NAMALWA (cell line): ENCODE measurements around the gene GRM7.

Source experiments
- DNase-seq: peaks from one replicate; pipeline ENCODE4 v3.0.0-alpha.2; 2015; ENCODE audit warnings: low spot score

GRM7 gene

DNA sequence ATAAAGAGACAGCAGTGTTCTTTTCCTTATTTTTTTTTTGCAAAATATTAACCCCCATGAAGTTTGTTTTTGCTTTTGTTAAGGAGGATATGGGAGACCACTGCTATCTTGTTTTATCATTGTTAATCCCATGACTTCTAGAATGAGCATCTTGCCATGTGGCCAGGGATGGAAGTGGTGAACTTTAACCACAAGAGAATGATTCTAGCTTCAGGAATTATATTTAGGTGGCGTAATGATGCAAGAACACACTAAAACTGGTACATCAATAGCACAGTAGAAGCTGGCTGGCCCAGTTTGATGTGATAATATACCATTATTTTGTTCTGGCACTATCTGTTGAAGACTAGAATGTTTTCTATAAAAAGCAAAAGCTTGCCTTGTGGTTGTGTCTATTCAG lies 720.9 kb downstream of the GRM7 start:
- no peak for DNase-seq

DNA sequence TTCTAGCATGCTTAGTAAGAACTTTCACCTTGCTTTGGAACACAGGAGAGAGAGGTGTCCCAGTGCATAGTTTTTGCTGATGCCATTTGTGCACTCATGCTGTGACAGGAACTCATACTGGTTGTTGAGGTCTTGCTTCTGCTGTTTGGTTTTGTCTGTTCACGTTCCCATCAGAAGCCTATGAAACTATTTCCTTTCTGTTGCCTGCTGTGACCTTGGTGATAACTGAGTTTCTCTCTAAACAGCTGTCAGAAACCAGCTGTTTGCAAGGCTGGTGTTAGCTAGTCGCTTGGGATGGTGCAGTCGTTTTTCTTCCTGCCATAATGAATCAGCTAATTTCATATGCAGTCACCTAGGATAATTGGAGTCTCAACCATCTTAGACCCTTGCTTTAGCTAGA lies 724.1 kb downstream of the GRM7 start:
- no peak for DNase-seq

DNA sequence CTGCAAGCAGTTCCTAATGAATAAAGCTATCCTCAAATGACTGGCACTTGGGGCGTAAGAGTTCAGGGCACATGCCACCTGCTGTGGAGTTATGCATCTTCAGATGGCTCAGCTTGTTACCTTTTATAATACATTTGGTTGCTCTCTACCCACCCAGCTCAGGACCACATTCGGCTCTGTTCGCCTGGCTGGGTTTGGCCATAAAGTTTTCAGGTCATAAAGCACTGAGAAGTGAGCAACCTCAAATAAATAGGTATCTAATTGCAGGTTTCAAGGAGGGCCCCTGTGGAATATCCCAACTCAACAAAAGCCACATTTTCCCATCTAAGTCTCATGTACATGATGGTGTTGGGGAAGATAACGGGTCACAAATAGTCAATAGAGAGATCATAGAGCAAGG lies 727.3 kb downstream of the GRM7 start:
- DNase-seq = no peak

DNA sequence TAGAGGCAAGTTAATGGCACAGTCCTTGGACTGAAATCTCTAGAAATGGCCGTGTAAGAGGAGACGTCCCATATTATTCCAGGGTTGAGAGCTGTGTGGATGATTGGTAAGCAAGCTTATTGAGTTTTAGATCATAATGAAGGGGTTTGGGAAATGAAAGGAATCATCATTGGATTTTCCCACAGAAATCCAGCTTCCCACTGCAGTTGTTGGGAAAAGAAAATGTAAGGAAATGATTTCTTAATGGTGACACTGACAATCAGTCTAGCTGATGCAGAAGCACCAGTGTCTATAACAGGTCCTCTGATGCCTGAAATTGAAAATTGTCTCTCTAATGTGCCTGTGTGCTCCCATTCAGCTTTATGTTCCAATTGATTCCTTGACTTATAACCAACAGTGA lies 728.6 kb downstream of the GRM7 start:
- no peak for DNase-seq

DNA sequence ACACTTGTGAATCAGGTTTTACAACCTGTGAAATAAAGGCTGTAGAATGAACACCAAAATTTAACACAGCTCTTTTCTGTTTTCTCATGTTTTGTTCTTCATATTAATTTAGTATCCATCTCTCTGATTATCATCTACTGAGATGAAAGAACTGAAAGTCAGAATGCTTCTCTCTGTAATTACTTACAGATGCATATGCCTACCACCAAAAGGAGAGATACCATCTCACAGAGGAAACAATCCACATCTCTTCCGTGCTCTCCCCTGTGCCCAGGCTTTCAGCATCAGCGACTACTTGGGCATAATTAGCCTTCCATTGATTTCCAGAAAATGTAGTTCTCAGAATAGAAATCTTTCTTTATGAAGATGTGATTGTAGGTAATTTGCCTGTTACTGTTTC lies 741.4 kb downstream of the GRM7 start:
- DNase-seq = no peak

DNA sequence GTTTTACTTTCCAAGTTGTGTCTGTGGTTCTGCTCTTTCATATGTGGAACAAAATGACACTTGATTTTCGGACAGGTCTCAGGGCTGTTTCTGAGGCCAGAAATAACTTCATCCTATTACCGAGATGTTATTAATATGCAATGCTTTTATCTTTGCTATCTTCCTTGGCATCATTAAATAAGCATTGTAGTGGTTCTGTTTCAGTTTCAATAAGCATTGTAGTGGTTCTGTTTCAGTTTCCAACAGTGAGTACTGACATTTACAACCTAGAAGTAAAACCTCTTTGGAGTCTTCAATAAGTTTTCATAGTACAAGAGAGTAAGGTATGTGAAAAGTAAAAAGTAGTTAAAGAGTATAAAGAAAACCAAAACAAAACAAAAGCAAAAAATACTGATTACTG lies 746.2 kb downstream of the GRM7 start:
- DNase-seq = no peak

DNA sequence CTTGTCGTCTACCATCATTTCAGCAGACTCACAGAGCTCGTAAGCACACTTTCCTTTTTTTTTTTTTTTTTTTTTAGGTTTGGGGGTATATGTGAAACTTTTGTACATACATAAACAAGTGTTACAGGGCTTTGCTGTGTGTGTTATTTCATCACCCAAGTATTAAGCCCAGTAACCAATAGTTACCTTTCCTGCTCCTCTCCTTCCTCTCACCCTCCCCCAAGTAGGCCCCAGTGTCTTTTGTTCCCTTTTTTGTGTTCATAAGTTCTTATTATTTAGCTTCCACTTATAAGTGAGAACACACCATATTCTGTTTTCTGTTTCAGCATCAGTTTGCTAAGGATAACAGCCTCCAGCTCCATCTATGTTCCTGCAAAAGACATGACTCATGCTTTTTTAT lies 746.8 kb downstream of the GRM7 start:
- DNase-seq = no peak

DNA sequence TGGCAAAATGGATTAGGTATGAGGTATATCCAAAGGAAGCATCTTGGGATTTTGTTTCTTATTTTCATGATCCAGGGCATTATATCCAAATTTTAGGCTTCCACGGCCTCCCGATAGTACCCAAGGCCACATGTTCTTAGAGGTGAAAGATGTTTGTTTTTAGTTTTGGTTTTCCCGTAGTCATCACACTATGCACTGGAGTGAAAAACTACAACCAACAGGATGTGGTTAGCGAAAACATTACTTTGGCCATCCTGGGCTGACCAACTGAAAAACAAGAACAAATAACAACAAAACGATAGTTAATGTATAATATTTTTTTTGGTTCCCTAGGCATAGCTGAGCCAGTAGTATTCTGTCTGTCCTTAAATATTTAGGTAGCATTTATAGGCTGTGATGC lies 749.7 kb downstream of the GRM7 start:
- DNase-seq = no peak

DNA sequence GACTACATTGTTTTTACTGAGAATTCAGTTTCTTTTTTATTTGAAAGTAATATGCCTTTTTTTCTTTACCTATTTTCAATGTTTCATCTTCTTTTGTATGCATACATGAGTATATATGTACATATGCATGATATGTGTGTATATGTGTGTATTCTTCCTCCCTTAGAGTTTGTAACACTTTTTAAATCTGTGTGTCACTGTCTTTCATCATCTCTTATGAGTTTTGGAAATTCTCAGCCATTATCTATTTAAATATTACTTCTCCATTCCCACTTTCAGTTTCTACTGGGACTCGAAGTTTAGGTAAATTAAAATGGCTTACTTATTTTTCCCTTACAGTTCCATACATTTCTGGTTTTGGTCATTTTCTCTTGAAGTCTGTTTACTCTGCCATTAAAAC lies 754.1 kb downstream of the GRM7 start:
- DNase-seq = no peak

DNA sequence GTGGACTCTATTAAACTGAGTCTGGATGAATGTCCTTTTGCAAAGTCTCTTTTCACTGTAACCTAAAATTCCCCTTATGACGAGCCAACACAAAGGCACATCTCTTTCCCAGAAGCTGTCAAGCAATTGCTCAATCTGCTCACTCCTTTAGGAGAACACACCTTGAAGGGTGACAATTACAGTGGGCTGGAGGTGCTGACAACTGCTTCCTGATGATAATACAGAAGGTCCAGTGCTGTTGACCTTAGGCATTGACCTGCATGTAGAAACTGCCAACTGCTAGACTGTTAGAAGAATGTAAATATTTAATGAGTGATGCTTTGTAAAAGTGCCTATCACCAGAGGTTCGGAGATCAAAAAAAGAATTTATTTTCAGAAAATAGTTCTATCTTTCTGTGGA lies 757.7 kb downstream of the GRM7 start:
- DNase-seq = no peak

DNA sequence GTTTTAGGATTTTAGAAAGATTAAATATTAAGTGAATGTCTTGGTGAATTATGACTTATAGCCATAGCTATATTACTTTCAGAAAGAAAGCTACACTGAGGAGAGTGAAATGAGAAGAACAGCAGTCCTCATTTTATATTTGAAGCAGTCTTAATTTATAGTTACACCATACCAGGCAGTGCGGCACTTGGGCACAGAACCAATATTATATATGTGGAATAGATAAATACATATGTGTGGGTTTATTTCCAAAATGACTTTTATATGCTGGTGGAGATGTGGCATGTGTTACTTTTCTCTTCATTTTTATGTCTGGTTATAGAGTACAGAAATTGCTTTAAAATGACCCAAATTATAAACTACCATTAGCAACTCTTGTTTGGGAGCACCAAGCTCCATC lies 759.5 kb downstream of the GRM7 start:
- no peak for DNase-seq

DNA sequence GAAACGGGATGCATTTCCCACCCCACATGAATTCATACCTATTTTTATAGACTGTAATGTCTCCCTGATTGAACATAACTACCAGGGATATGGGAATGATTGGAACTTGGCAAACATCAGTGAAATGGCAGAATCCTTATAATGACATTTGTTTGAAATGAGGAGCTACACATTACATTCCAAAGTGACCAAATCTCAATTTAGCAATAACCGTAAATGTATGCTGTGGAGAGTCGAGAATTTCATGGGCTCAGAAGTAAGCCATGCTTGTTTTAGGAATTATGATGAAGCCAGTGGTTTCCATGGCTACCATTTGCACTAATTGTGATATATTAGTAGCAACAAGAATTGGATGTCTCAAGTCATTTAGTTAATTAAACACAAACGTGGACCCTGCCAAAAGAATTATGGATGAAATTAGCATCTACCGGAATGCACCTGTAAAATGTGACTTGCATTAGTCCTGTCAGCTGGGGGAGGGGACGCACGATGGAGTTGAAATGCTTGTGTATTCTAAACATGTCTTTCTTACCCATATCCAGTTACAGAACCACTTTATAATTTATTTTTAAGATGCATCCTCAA lies 760.2 kb downstream of the GRM7 start:
- DNase-seq = no peak

DNA sequence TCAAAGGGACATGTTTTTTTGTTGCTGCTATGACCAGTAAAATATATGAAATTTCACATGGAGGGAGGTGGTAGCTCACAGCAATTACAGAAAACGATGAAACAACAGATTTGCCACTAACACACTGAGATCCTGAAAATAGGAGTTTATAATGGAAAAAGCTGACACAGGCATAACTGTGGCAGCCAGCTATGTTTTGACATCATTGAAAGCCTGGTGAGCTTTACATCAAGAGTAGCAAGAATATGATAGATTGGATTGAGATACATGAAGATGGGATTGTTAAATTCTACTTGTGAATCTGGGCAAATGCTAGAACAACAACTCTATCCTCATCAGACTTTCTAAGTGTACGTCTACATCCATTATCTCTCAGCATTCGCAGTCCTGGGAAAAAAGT lies 760.7 kb downstream of the GRM7 start:
- DNase-seq = no peak

DNA sequence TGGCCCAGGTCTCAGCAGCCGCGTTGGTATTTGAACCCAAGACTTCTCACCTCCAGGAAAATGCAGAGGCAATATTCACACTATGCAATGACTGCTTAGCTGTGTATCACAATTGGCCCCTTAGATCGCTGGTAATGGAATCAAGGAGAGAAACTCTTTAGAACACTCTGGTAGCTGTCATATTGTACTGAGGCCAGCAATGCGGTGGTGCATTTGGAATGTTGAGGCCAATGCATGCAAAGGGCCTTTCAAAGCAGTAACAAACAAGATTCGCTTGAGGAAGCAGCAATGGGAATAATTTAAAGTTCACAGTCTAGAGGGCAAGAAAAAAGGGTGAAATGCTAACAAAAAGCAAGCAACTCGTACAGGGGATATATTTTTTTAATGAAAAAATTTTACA lies 764.1 kb downstream of the GRM7 start:
- no peak for DNase-seq

DNA sequence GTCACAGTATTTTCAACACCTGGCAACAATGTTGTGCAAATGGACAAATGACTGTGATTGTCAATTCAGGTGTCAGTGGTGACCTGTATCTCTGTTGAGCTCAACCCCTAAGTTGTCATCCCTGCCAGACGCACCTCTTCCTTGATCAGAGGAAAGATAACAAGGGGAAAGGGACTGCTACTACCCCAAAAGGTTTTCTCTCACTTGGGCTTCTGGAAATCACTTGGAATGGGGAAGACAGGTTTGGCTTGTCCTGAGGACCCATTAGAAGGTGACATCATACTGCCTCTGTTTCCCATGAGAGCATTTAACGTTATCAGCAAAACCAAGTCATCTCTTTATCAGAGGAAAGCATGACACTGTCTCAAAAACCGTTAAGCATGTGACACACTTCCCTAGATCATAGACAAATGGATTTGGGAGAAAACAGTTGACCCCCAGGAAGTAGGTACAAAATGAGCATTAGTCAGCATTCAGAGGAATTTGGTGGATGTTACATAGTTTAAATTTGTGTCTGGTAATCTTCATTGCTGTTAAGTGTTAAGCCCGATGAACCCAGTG lies 769.5 kb downstream of the GRM7 start:
- no peak for DNase-seq

DNA sequence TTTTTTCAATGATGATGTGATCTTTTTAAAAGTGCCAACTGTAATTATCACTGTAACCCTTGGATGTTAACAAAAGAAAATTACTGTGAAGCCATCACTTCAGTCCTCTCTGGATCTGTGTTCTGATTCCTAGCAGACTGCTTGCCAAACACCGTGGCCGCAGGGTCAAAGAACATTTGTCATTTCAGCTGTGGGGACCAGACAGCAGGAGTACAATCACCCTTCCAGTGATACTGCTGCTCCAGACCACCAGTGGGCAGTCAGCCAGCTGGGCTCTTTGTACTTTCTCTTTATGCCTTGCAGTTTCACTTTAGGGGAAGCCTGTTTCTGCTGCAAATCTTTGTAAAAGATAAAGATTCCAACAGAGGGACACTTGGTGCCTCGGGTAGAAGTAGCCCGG lies 770.0 kb downstream of the GRM7 start:
- DNase-seq = no peak

DNA sequence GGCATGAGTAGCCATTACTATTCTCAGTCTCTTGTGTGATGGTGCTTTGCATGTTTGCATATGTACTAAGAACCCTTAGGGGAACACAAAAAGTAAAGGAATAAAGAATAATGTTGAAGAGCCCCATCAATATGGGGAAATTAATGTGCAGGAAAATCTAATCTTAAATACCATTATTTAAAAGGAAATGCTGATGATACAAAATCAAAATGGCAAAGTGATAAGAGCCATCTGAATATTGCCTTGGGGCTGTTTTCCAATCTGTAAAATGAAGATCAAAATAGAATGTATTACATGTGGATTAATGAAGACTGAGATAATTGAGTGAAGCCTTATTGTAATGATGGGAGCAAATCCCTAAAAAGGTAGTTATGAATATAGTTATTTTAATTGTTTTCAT lies 771.4 kb downstream of the GRM7 start:
- DNase-seq = no peak

DNA sequence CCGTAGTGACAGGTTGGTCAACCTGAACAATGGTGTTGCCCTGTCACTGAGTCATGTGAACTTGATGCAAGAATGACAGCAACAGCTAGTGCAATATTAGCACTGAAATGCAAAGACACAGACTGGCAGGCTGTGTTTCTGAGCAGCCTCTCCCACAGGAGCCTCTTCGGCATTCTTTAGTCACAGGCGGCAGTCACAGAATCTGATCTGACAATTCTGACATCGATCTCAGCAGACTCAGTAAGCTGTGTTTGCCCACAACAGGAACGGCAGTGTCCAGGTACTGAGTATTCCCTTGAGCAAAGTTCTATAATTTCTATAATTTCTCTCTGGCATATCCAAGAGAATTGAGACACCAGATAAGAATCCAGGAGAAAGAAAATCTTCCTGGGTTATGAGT lies 776.8 kb downstream of the GRM7 start:
- no peak for DNase-seq

DNA sequence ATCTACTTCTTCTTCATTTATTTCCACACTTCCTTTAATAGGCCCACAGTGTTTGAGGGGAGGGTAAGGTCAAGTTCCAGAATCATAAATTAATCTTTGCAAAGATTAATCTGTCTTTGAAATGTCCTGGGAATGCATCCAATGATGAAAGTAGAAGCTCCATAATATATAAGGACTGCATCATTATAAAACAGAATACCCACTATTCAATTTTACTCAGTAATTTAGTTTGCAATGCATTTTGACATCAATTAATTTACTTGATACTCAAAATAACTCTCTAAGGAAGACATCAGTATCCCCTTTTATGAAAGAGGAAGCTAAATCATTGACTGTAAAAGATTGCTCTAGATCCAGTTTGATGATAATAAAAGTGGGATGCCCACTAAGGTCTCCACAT lies 777.2 kb downstream of the GRM7 start:
- DNase-seq = no peak

DNA sequence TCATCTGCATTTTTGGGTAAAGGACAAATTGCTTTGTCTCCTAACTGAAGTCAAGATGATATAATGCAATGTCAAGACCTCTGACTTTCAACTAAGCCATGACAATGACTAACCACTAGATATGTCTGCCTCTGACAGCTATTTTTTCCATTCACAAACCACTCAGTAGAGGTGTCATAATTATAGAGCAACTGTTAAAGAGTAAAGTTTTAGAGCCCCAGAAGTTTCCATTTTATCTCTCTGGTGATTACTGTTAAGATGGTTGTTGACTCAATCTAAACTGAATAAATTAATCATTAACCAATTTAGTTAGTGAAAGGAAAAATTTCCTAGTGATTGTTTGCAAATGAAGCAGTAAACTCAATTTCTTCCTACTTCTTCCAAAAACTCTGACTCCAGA lies 779.9 kb downstream of the GRM7 start:
- DNase-seq = no peak

DNA sequence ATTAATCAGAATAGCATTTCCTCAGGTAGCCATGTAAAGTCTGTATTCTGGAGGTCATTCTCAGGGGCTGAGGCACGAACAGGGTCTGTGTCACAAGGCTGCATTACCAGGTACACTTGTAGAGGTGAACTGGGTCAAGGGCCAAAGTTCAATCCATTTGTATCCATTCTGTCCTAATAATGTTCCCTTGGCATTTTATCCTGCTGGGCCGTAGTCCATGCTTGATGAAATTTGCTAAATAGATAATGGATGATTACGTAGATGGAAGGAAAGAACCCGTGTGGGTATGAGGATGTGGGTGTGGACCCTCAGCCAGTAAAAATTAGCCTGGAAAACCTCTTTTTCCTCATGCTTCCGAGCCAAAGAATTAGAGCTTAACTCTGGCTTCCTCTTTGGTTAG lies 785.9 kb downstream of the GRM7 start:
- no peak for DNase-seq

DNA sequence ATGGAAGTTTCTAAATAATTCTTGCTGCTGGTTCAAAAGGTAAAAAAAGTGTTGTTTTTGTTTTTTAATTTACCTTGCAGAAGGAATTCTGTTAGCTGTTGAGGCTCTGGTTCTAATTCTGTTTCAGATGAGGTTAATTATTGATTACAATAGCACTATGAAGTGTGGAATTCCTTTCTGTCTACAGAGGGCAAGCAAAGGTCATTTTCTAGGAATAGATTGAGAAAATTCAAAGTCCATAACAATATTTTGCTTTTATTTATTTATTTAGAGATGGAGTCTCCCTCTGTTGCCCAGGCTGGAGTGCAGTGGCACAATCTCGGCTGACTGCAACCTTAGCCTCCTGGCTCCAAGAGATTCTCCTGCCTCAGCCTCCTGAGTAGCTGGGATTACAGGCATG lies 789.6 kb downstream of the GRM7 start:
- DNase-seq = no peak

DNA sequence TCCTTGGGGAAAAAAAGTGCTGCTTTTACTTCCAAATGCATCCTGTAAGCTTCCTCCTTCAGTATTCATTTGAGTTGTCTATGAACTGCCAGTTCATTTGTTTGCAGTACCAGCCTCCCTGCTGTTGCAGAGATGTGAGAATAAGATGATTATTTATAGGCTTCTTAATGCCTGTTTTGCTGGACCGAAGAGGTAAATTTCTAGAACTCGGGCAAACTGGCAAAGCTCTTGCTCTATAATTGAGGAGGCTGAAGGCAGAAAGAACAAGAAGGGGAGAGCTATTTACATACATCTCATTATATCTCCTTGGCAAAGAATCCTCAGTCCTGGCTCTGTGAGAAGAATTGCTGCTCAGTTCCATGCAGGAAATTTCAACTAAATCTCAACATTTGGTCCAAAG lies 790.4 kb downstream of the GRM7 start:
- DNase-seq = no peak

DNA sequence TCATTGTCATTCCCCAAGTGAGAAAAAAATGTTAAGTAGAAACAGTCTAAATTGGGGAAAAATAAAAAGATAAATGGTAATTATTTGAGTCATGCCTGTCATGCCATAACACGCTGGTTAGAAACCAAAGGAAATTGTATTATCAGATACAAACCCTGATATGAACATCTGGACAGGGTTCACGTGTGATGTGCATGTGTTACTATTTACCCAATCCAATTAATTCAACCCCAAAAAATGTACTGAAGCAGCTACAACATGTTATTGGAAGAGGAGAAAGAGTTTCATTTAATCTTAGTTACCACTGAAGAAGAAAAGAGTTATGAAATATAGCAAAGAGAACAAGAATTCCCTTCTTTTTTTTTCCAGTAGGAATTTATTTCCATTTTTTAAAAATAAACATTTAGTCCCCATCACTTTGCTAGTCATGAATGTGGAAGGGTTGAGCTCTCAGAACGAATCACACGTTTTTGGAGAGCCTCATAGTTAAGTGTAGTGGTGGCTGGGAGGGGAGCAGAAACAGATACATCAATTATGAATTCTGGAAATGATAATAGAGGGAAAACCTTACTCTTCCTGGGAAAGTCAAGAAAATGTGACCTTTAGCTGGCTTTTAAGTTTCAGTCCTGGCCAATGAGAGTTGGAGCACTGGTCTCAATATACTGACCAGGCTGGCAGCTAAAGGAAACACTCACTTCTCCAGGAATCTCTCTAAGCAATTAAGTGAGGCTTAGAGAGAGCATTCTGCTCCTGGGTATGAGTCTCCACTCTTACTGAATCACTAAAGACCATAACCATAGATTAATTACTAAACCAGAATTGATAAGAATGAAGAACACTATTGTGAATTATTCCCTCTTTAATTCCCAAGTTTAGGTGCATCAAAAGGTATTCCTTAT lies 796.5 kb downstream of the GRM7 start:
- DNase-seq = no peak
